NCI-H748 (cell line): ENCODE measurements around the gene CCNL2.
"Not testable (repeated sequence)": the region's sequence is repeated elsewhere in the genome, so short reads cannot be mapped to it uniquely, and the experiment has no call there.

ENCODE experiments used
- DNase-seq: peaks from one replicate; lab custom pipeline; 2025; ENCODE audit not compliant: unreplicated experiment; lab: John Stamatoyannopoulos, UW

CCNL2 gene

GRCh38 chr1:1399187-1399871 is at the start of gene CCNL2:
Gene CCNL2, minus strand, starts transcription at chr1:1399335. Its CDS starts 29 bp downstream, at chr1:1399306.
- DNase-seq: peak; percentile 96

GRCh38 chr1:1446631-1447030 is 47.5 kb upstream of the CCNL2 start:
- DNase-seq: not testable (repeated sequence)

GRCh38 chr1:1442069-1442770 is 43.1 kb upstream of the CCNL2 start:
- DNase-seq: no peak

GRCh38 chr1:1441002-1441888 is 42.1 kb upstream of the CCNL2 start:
- peak; percentile 33 for DNase-seq

- DNase-seq: no peak
These were observed 41.3 kb upstream of the CCNL2 start for GRCh38 chr1:1440262-1441001.

GRCh38 chr1:1439546-1440261 is 40.6 kb upstream of the CCNL2 start:
- DNase-seq: no peak

GRCh38 chr1:1438531-1439381 is 39.6 kb upstream of the CCNL2 start:
- DNase-seq: no peak

GRCh38 chr1:1437904-1438376 is 38.8 kb upstream of the CCNL2 start:
- DNase-seq: no peak

GRCh38 chr1:1437033-1437903 is 38.1 kb upstream of the CCNL2 start:
- DNase-seq: no peak

GRCh38 chr1:1436630-1437032 is 37.5 kb upstream of the CCNL2 start:
- DNase-seq: no peak

- no peak for DNase-seq
These were observed 36.9 kb upstream of the CCNL2 start for GRCh38 chr1:1435911-1436629.

- DNase-seq: peak; percentile 66
These were observed 36.2 kb upstream of the CCNL2 start, which contains the start of gene VWA1 for GRCh38 chr1:1435106-1435903. Gene VWA1, plus strand, starts transcription at chr1:1435690. Its CDS starts 59 bp downstream, at chr1:1435749.

- no peak for DNase-seq
These were observed 35.6 kb upstream of the CCNL2 start for GRCh38 chr1:1434824-1435105.

GRCh38 chr1:1434131-1434823 is 35.1 kb upstream of the CCNL2 start:
- DNase-seq: peak; percentile 8

GRCh38 chr1:1433804-1434130 is 34.6 kb upstream of the CCNL2 start:
- no peak for DNase-seq
